Ammon's horn (tissue), 1 donor: ENCODE results near the gene ZP4.

Experiments
- DNase-seq: peaks from one replicate; pipeline ENCODE4 v3.0.0-alpha.2; 2016; ENCODE audit warnings: low spot score

ZP4 gene

GRCh38 chr1:237890822-237891221 lies at the start of gene ZP4:
Gene ZP4 (minus strand): TSS chr1:237890922. CDS start chr1:237890635, 287 bp downstream.
- no peak for DNase-seq

GRCh38 chr1:237938553-237938952 lies 47.8 kb upstream of the ZP4 start:
- no peak for DNase-seq

GRCh38 chr1:237938068-237938467 lies 47.3 kb upstream of the ZP4 start:
- DNase-seq: no peak

- DNase-seq: no peak
Measured at GRCh38 chr1:237932816-237933215, 42.1 kb upstream of the ZP4 start.

GRCh38 chr1:237931581-237931980 lies 40.9 kb upstream of the ZP4 start:
- DNase-seq: no peak

- DNase-seq: no peak
Measured at GRCh38 chr1:237927198-237927597, 36.5 kb upstream of the ZP4 start.

- DNase-seq: no peak
Measured at GRCh38 chr1:237921306-237921705, 30.6 kb upstream of the ZP4 start.

- DNase-seq: no peak
Measured at GRCh38 chr1:237913345-237913744, 22.6 kb upstream of the ZP4 start.

- DNase-seq: no peak
Measured at GRCh38 chr1:237911911-237912310, 21.2 kb upstream of the ZP4 start.

- no peak for DNase-seq
Measured at GRCh38 chr1:237910834-237911233, 20.1 kb upstream of the ZP4 start.

GRCh38 chr1:237903961-237904360 lies 13.2 kb upstream of the ZP4 start:
- no peak for DNase-seq

GRCh38 chr1:237902960-237903743 lies 12.4 kb upstream of the ZP4 start:
- no peak for DNase-seq

- DNase-seq: no peak
Measured at GRCh38 chr1:237901299-237901934, 10.7 kb upstream of the ZP4 start.

- no peak for DNase-seq
Measured at GRCh38 chr1:237895630-237896029, 4.9 kb upstream of the ZP4 start.

- no peak for DNase-seq
Measured at GRCh38 chr1:237894131-237894530, 3.4 kb upstream of the ZP4 start.

- DNase-seq: no peak
Measured at GRCh38 chr1:237891979-237892378, 1.3 kb upstream of the ZP4 start.

GRCh38 chr1:237891266-237891665 lies 544 bp upstream of the ZP4 start:
- DNase-seq: no peak

GRCh38 chr1:237890416-237890815 lies 306 bp downstream of the ZP4 start:
- DNase-seq: no peak

- no peak for DNase-seq
Measured at GRCh38 chr1:237888143-237888542, 2.6 kb downstream of the ZP4 start.

GRCh38 chr1:237887542-237887941 lies 3.2 kb downstream of the ZP4 start:
- DNase-seq: no peak

GRCh38 chr1:237884237-237884636 lies 6.5 kb downstream of the ZP4 start:
- DNase-seq: no peak

GRCh38 chr1:237879195-237879594 lies 11.5 kb downstream of the ZP4 start:
- DNase-seq: no peak

GRCh38 chr1:237878406-237878805 lies 12.3 kb downstream of the ZP4 start:
- DNase-seq: no peak

GRCh38 chr1:237877631-237878030 lies 13.1 kb downstream of the ZP4 start:
- no peak for DNase-seq
